LNCaP clone FGC (cell line): ENCODE measurements around the gene SLC36A3.

Source experiments
- DNase-seq: peaks from one replicate; pipeline ENCODE4 v3.0.0-alpha.2; 2011; ENCODE audit warnings: low read depth
- H3K4me3 ChIP-seq: 2 replicates; pipeline ENCODE4 v1.5.1; 2011; ENCODE audit warnings: mild to moderate bottlenecking, low read depth, low read length, control low read depth
- TF ChIP-seq, protein P1 (sequence below): IDR thresholded peaks from 2 replicates; pipeline ENCODE4 v1.5.1; 2012; ENCODE audit warnings: mild to moderate bottlenecking; ENCODE audit not compliant: control insufficient read depth, insufficient read depth; ENCODE audit errors: extremely low read depth

Gene SLC36A3

DNA sequence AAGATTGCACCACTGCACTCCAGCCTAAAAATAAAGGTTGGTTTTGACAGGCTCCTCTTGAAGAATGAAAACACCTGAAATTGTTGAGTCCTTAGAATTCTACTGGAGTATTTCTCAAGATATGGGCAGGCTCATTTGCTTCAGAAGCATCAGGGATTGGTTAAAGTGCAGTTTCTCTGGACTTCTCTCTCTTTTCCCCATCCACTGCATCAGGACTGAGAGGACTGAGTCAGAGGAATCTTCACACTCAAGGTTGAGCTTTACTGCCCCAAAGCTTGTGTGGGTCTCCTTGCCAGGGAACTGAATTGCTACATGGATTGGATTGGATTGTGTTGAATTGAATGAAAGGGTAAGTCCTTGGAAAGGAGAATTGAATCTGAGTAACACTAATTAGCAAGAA is 72.2 kb downstream of the SLC36A3 start:
- H3K4me3 ChIP-seq = no peak overlapping the region
- DNase-seq = no peak
- TF ChIP-seq, protein P1, sequence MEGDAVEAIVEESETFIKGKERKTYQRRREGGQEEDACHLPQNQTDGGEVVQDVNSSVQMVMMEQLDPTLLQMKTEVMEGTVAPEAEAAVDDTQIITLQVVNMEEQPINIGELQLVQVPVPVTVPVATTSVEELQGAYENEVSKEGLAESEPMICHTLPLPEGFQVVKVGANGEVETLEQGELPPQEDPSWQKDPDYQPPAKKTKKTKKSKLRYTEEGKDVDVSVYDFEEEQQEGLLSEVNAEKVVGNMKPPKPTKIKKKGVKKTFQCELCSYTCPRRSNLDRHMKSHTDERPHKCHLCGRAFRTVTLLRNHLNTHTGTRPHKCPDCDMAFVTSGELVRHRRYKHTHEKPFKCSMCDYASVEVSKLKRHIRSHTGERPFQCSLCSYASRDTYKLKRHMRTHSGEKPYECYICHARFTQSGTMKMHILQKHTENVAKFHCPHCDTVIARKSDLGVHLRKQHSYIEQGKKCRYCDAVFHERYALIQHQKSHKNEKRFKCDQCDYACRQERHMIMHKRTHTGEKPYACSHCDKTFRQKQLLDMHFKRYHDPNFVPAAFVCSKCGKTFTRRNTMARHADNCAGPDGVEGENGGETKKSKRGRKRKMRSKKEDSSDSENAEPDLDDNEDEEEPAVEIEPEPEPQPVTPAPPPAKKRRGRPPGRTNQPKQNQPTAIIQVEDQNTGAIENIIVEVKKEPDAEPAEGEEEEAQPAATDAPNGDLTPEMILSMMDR = no peak

DNA sequence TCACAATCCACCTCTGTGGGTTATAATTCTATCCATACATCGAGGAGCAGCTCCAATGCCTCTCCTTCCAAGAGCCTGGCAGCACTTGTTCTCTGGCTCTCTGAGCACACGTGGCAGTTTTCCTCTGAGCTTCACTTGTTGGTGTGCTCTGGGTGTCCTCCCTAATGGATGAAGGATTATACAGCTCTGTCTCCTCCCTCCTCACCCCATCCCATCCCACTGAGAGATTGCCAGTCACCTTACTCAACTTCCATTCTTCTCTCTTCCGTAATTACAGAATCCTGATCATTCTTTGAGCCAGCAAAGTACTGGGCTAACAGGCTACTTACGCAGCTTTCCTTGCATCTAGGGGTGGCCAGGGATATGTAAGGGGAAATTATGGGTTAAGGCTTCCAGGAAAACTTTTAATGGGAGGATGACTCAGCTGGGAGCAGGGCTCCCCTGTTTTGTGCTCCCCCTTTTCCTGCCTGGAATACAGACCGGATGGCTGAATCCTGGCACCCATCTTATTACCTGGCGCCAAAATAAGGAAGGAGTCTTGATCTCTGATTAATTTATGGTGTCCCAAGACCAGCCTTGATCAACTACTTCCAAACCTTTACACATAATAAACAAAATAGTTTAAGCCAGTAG is 73.4 kb downstream of the SLC36A3 start:
- no peak overlapping the region for H3K4me3 ChIP-seq
- TF ChIP-seq, protein P1 = no peak
- DNase-seq = no peak

DNA sequence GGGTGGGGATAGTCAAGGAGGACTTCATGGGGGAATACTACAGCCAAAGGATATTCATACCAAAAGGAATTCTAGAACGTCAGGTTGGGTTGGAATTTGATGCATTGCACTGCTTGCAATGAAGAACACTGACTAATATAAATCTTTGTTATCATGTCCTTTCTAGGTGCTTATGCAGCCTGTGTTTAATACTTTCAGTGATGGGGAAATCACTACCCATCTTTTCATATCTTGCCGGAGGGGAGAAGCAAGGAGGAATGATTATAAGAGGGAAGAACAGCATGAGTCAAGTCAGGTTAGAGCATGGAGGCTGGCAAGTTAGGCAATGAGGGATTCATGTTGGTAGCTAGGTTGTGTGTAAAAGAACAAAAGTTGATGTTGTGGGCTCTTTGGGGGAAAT is 74.6 kb downstream of the SLC36A3 start:
- H3K4me3 ChIP-seq = no peak overlapping the region
- TF ChIP-seq, protein P1 = no peak
- no peak for DNase-seq

DNA sequence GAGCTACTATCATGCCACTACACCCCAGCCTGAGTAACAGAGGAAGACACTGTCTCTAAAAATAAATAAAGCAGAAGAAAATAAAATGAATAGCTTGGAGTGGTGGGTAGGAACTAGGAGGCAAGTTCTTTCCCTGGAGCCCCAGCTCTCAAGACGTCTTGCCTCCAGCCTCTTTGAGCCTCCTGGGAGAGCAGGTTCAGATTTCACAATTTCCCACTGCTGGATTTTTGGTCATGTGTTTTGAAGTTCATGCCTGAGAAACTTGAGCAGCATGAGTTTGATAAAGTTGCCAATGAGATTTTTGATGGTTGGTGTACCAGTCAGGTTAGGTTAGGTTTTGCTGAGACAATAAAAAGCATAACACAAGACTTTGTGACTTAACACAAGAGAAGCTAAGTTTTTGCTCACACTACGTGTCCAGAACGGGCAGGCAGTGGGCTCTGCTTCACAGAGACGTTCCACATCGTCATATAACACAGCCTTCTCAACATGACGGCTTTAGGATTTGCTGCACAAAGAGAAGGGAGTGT is 75.6 kb downstream of the SLC36A3 start:
- TF ChIP-seq, protein P1 = no peak
- no peak overlapping the region for H3K4me3 ChIP-seq
- DNase-seq = no peak
